H1 (cell line): ENCODE measurements around the gene KANSL1. TPM values are rescaled to one million over a fixed set of nuclear protein-coding genes. Genes with fewer than 3 reads are reported as not detected.

Experiments used
- CTCF ChIA-PET: fragments of 300-600 bp; sonication (Branson Sonifier 250); formaldehyde crosslinking; loops from one replicate; lab custom pipeline; 2021; ENCODE audit not compliant: partially characterized antibody; lab: Charles Lee
- POLR2A ChIA-PET: fragments of 300-600 bp; sonication (Branson Sonifier 250); formaldehyde crosslinking; loops from one replicate; lab custom pipeline; 2021; ENCODE audit warnings: inconsistent platforms; ENCODE audit not compliant: partially characterized antibody; lab: Charles Lee
- DNase-seq, 2 experiments: peaks; one replicate each; pipeline versions ENCODE4 v3.0.0 to v3.0.0-alpha.2; 2010 to 2022; ENCODE audit warnings: low spot score in 2 of 2, low read depth in 1 of 2, mixed read lengths in 1 of 2
- FAIRE-seq: peaks from 2 replicates; lab custom pipeline; 2011; peaks lifted over from hg19 to GRCh38; lab: Jason Lieb, UNC
- H2AFZ ChIP-seq: 2 replicates; pipeline ENCODE4 v1.8.1; 2012; ENCODE audit warnings: low read length, inconsistent platforms
- H2AK5ac ChIP-seq: 2 replicates; pipeline ENCODE4 v1.6.1; 2013; ENCODE audit warnings: low read depth, low read length
- H2BK120ac ChIP-seq: replicated peaks from 2 replicates; pipeline ENCODE3; 2013; ENCODE audit warnings: low read depth, low read length, inconsistent platforms
- H2BK12ac ChIP-seq: 2 replicates; pipeline ENCODE4 v1.6.1; 2013; ENCODE audit warnings: low read depth, low read length
- H2BK15ac ChIP-seq: 2 replicates; pipeline ENCODE4 v1.6.1; 2013; ENCODE audit warnings: low read length
- H2BK20ac ChIP-seq: 2 replicates; pipeline ENCODE4 v1.6.1; 2013; ENCODE audit warnings: low read length
- H2BK5ac ChIP-seq: 2 replicates; pipeline ENCODE4 v1.6.1; 2013; ENCODE audit warnings: low read depth, low read length
- H3K14ac ChIP-seq: 2 replicates; pipeline ENCODE4 v1.6.1; 2013; ENCODE audit warnings: inconsistent platforms; ENCODE audit not compliant: insufficient read length
- H3K18ac ChIP-seq: 2 replicates; pipeline ENCODE4 v1.6.1; 2013; ENCODE audit warnings: low read length; ENCODE audit errors: extremely low read depth
- H3K23ac ChIP-seq: 2 replicates; pipeline ENCODE4 v1.6.1; 2013; ENCODE audit warnings: inconsistent platforms; ENCODE audit not compliant: insufficient read length
- H3K23me2 ChIP-seq: 2 replicates; pipeline ENCODE4 v1.6.1; 2013; ENCODE audit warnings: low read depth, low read length
- H3K27ac ChIP-seq: 2 replicates; pipeline ENCODE4 v1.6.1; 2011; ENCODE audit warnings: low read depth, low read length, inconsistent platforms
- H3K27me3 ChIP-seq, 4 experiments: replicated peaks in 1 of 4; 1 replicate in 1 of 4; 2 replicates in 3 of 4; pipeline versions ENCODE4 v1.6.1 to v1.8.1; 2011 to 2013; ENCODE audit warnings: low read length in 3 of 4, mild to moderate bottlenecking in 3 of 4, inconsistent platforms in 2 of 4, mixed read lengths in 2 of 4, moderate library complexity in 1 of 4; ENCODE audit not compliant: control insufficient read depth in 3 of 4, insufficient read depth in 3 of 4; ENCODE audit errors: extremely low read depth in 1 of 4
- H3K36me3 ChIP-seq, 4 experiments: 2 replicates each; pipeline versions ENCODE4 v1.6.1 to v1.8.1; 2011 to 2013; ENCODE audit warnings: mild to moderate bottlenecking in 4 of 4, low read length in 3 of 4, moderate library complexity in 2 of 4, control low read depth in 1 of 4, inconsistent platforms in 1 of 4; ENCODE audit not compliant: insufficient read depth in 4 of 4, control insufficient read depth in 2 of 4
- H3K4ac ChIP-seq: replicated peaks from 2 replicates; pipeline ENCODE3; 2013; ENCODE audit warnings: low read length, low read depth, mixed read lengths, inconsistent platforms; ENCODE audit not compliant: insufficient read length
- H3K4me1 ChIP-seq, 4 experiments: replicated peaks in 1 of 4; 1 replicate in 1 of 4; 2 replicates in 3 of 4; pipeline versions ENCODE4 v1.6.1 to v1.8.1; 2011 to 2013; ENCODE audit warnings: low read length in 3 of 4, inconsistent platforms in 2 of 4, mixed read lengths in 1 of 4; ENCODE audit not compliant: insufficient read depth in 4 of 4, control insufficient read depth in 3 of 4
- H3K4me2 ChIP-seq, 2 experiments: 2 replicates each; pipeline versions ENCODE4 v1.6.1 to v1.8.1; 2011 to 2013; ENCODE audit warnings: low read depth in 2 of 2, low read length in 2 of 2, control low read depth in 1 of 2, inconsistent platforms in 1 of 2, mild to moderate bottlenecking in 1 of 2; ENCODE audit not compliant: insufficient read depth in 1 of 2
- H3K4me3 ChIP-seq, 4 experiments: fragments of 200-600, 300-600 bp in 1 of 4; sonication (generic), shearing (Covaris generic), sonication (Bioruptor Twin) in 1 of 4; 2 replicates each; pipeline versions ENCODE4 v1.5.1 to v1.8.1; 2011 to 2016; ENCODE audit warnings: low read length in 4 of 4, low read depth in 3 of 4, control low read depth in 2 of 4, inconsistent platforms in 2 of 4, mild to moderate bottlenecking in 2 of 4, mixed read lengths in 1 of 4, moderate library complexity in 1 of 4; ENCODE audit not compliant: insufficient read depth in 2 of 4; ENCODE audit errors: extremely low read depth in 1 of 4
- H3K56ac ChIP-seq: replicated peaks from 2 replicates; pipeline ENCODE3; 2013; ENCODE audit warnings: low read depth, mild to moderate bottlenecking, mixed read lengths, low read length, inconsistent platforms; ENCODE audit not compliant: insufficient read length
- H3K79me1 ChIP-seq: 2 replicates; pipeline ENCODE4 v1.6.1; 2013; ENCODE audit warnings: low read depth, low read length, control low read depth
- H3K79me2 ChIP-seq, 2 experiments: 2 replicates each; pipeline versions ENCODE4 v1.6.1 to v1.8.1; 2012 to 2013; ENCODE audit warnings: low read length in 2 of 2, mild to moderate bottlenecking in 2 of 2, inconsistent platforms in 1 of 2; ENCODE audit not compliant: insufficient read depth in 2 of 2, control insufficient read depth in 1 of 2
- H3K9ac ChIP-seq, 4 experiments: replicated peaks in 1 of 4; 1 replicate in 1 of 4; 2 replicates in 3 of 4; pipeline versions ENCODE4 v1.6.1 to v1.8.1; 2011 to 2013; ENCODE audit warnings: low read depth in 3 of 4, low read length in 3 of 4, control low read depth in 2 of 4, mild to moderate bottlenecking in 2 of 4, moderate library complexity in 2 of 4, inconsistent platforms in 1 of 4; ENCODE audit errors: extremely low read depth in 1 of 4
- H3K9me3 ChIP-seq, 2 experiments: 2 replicates each; pipeline versions ENCODE4 v1.6.1 to v1.8.1; 2012 to 2013; ENCODE audit warnings: mild to moderate bottlenecking in 2 of 2, moderate library complexity in 2 of 2, control low read depth in 1 of 2, inconsistent platforms in 1 of 2, low read depth in 1 of 2, low read length in 1 of 2, mixed read lengths in 1 of 2; ENCODE audit not compliant: insufficient read depth in 2 of 2
- H4K20me1 ChIP-seq, 2 experiments: replicated peaks in 1 of 2; 2 replicates each; pipeline versions ENCODE3 to v1.8.1; 2011 to 2013; ENCODE audit warnings: inconsistent platforms in 2 of 2, low read length in 2 of 2, mild to moderate bottlenecking in 1 of 2; ENCODE audit not compliant: insufficient read depth in 2 of 2, control insufficient read depth in 1 of 2
- H4K5ac ChIP-seq: 2 replicates; pipeline ENCODE4 v1.6.1; 2013; ENCODE audit warnings: low read length, low read depth, mixed read lengths, inconsistent platforms; ENCODE audit not compliant: insufficient read length
- H4K8ac ChIP-seq: 2 replicates; pipeline ENCODE4 v1.8.0; 2013; ENCODE audit warnings: mild to moderate bottlenecking, moderate library complexity, low read length, inconsistent platforms; ENCODE audit not compliant: insufficient read depth; ENCODE audit errors: extremely low read depth
- H4K91ac ChIP-seq: replicated peaks from 2 replicates; pipeline ENCODE3; 2013; ENCODE audit warnings: low read length, mixed read lengths, inconsistent platforms; ENCODE audit not compliant: insufficient read length
- BRCA1 ChIP-seq: IDR thresholded peaks from 2 replicates; pipeline ENCODE4 v1.6.1; 2012; ENCODE audit warnings: low read depth, low read length, improper control_type of control experiment
- CBX5 ChIP-seq: fragments of 300-800, 300-1000 bp; sonication (generic); IDR thresholded peaks from 2 replicates; pipeline ENCODE4 v1.7.1; 2016; ENCODE audit warnings: antibody characterized with exemption, low read length, low read depth
- CREB1 ChIP-seq: IDR thresholded peaks from 2 replicates; pipeline ENCODE4 v1.6.1; 2012; ENCODE audit warnings: inconsistent platforms
- FOSL1 ChIP-seq: IDR thresholded peaks from 2 replicates; pipeline ENCODE4 v1.6.1; 2011; ENCODE audit warnings: mild to moderate bottlenecking, low read depth, low read length, moderate library complexity; ENCODE audit not compliant: insufficient read depth
- HDAC6 ChIP-seq: IDR thresholded peaks from one replicate; pipeline ENCODE4 v1.7.1; 2012; ENCODE audit warnings: low read depth, mild to moderate bottlenecking, inconsistent platforms, low read length, moderate library complexity
- JUND ChIP-seq: IDR thresholded peaks from 2 replicates; pipeline ENCODE4 v1.6.1; 2011; ENCODE audit warnings: mild to moderate bottlenecking, improper control_type of control experiment, low read length
- PHF8 ChIP-seq: fragments of 200-600 bp; sonication (generic); conservative IDR thresholded peaks from 2 replicates; pipeline ENCODE4 v1.7.1; 2012; ENCODE audit warnings: low read depth, mild to moderate bottlenecking, inconsistent platforms, low read length, moderate library complexity
- POLR2AphosphoS5 ChIP-seq: IDR thresholded peaks from 2 replicates; pipeline ENCODE4 v1.6.1; 2011; ENCODE audit warnings: low read depth, low read length
- RFX5 ChIP-seq: IDR thresholded peaks from 2 replicates; pipeline ENCODE4 v1.6.1; 2011; ENCODE audit warnings: low read depth, low read length, improper control_type of control experiment, borderline replicate concordance
- TAF7 ChIP-seq: optimal IDR thresholded peaks from 2 replicates; pipeline ENCODE3; 2011; ENCODE audit warnings: low read depth, mild to moderate bottlenecking, inconsistent platforms, low read length, moderate library complexity, borderline replicate concordance
- TBP ChIP-seq: IDR thresholded peaks from 2 replicates; pipeline ENCODE4 v1.6.1; 2011; ENCODE audit warnings: low read depth, low read length, improper control_type of control experiment
- WGBS, 2 experiments: shearing (Covaris generic) in 1 of 2; methylation state at CpG; one replicate each; pipeline versions ENCODE4 v1.1.6 to v1.1.7; 2013 to 2015; ENCODE audit warnings: low lambda C conversion rate in 2 of 2, mixed read lengths in 2 of 2, inconsistent platforms in 1 of 2, low coverage in 1 of 2, missing lambda C conversion rate in 1 of 2; ENCODE audit not compliant: insufficient replicate concordance in 2 of 2, insufficient coverage in 1 of 2, insufficient read length in 1 of 2; ENCODE audit errors: extremely low coverage in 1 of 2, missing lambda C conversion rate in 1 of 2; 5-methylcytosine and 5-hydroxymethylcytosine counted together
- polyA plus RNA-seq, 7 experiments: library from polyadenylated mRNA; depleted of rRNA in 3 of 7; stranded (reverse) in 5 of 7; unstranded in 2 of 7; fragments of >200 nt in 5 of 7; fragments of 200-250 nt in 2 of 7; gene quantifications; 1 replicate in 5 of 7; 2 replicates in 1 of 7; 4 replicates in 1 of 7; pipeline versions ENCODE4 v1.2.1 to v1.2.3, GENCODE V29; 2011 to 2013; ENCODE audit warnings: missing spikeins in 2 of 7, mixed read lengths in 2 of 7
- total RNA-seq: library from RNA; stranded (reverse); fragmentation: NEBNext Ultra II Directional; extraction: Animal tissue kit (Norgen Biotek cat#: 25700); gene quantifications from 2 replicates; pipeline ENCODE4 v1.2.1, GENCODE V29; 2021
- TF ChIP-seq, protein P1 (sequence below): IDR thresholded peaks from 2 replicates; pipeline ENCODE4 v1.6.1; 2011; ENCODE audit warnings: low read length, improper control_type of control experiment

The KANSL1 gene
- total and polyA plus RNA-seq, 2 of the 8 experiments (the other 6 are each of a cell fraction or from before 2014, with no cell fraction given): 34.0 to 128 TPM

DNA sequence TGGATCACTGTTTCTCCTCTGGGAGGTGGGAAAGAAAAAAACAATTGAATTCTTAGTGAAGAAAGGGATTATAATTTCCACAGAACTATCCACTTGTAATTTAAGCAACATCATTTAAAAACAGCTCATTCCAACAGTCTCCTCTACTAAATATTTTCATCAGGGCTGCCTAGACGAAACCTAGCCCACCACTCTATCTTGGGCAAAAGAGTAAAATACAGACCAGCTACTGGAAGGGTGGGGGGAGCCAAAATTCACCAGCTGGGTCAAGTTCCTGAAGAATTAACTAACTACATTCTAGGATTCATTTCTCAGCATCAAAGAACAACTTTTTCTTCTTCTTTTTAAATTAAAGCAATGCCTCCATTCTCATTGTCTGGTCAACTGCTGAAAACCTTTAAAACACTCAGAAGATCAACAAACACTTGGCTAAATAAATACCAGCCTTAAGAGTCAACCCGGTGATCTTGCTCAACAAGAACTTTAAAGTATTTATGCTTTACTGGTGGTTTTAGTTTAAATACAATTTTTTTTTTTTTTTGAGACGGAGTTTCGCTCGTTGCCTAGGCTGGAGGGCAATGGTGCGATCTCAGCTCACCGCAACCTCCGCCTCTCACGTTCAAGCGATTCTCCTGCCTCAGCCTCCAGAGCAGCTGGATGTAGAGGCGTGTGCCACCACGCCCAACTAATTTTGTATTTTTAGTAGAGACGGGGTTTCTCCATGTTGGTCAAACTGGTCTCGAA is 25.2 kb downstream of the KANSL1 start:
- CTCF ChIA-PET: interaction anchor here (1.2 to 2.1 kb wide), 3 partner anchors 16 to 23 kb away, joined by 4 to 8 read pairs (median 7); no protein-coding TSS in a partner anchor
- no peak overlapping the region for H3K14ac ChIP-seq
- H2BK15ac ChIP-seq: no peak overlapping the region
- H4K20me1 ChIP-seq: peaks cover 46 to 86% of the 10 kb centered on the region in 2 experiments
- 92% methylated on average over 14 of the region's 14 CpGs; no CpG with 5 or more reads in 1 of the 2 experiments for WGBS, 2 experiments
- H3K23me2 ChIP-seq: no peaks in the 10 kb centered on the region
- DNase-seq: no peak
- no peak overlapping the region; the same call in 1 of the 2 replicates for H4K8ac ChIP-seq
- H2BK120ac ChIP-seq: no peak overlapping the region
- H3K36me3 ChIP-seq: peaks cover 15 to 38% (median 22%) of the 10 kb centered on the region in 4 experiments
- no peaks in the 10 kb centered on the region for H3K27me3 ChIP-seq
- H3K56ac ChIP-seq: no peak overlapping the region
- no peak overlapping the region for H2BK12ac ChIP-seq
- POLR2A ChIA-PET: interaction anchor here (0.7 to 18.1 kb wide), 5 partner anchors 8 to 90 kb away, joined by 3 to 208 read pairs (median 3); no protein-coding TSS in a partner anchor
- no peak overlapping the region for H3K4me3 ChIP-seq
- H3K4ac ChIP-seq: no peak overlapping the region
- peaks cover 0 to 5% (median 0%) of the 10 kb centered on the region in 4 experiments; a peak in 1 of 7 replicates for H3K4me1 ChIP-seq
- H3K23ac ChIP-seq: no peak overlapping the region
- peaks cover 87 to 100% of the 10 kb centered on the region in 2 experiments for H3K79me2 ChIP-seq
- H3K27ac ChIP-seq: no peak overlapping the region
- H4K5ac ChIP-seq: no peak overlapping the region
- no peak overlapping the region for H2AFZ ChIP-seq
- H2BK5ac ChIP-seq: no peak overlapping the region
- FAIRE-seq: no peak
- no peaks in the 10 kb centered on the region for H3K9me3 ChIP-seq
- no peak overlapping the region for H2BK20ac ChIP-seq
- peaks cover 19% of the 10 kb centered on the region for H3K79me1 ChIP-seq
- H3K9ac ChIP-seq: no peak overlapping the region
- no peak overlapping the region for H3K18ac ChIP-seq
- no peak overlapping the region for H2AK5ac ChIP-seq
- H4K91ac ChIP-seq: no peak overlapping the region
- no peak overlapping the region for H3K4me2 ChIP-seq
- no peak for TF ChIP-seq FOSL1
- TF ChIP-seq BRCA1: no peak
- no peak for TF ChIP-seq HDAC6
- no peak for TF ChIP-seq TBP
- no peak for TF ChIP-seq POLR2AphosphoS5
- no peak for TF ChIP-seq JUND
- no peak for TF ChIP-seq CBX5
- no peak for TF ChIP-seq PHF8
- no peak for TF ChIP-seq RFX5
- TF ChIP-seq TAF7: no peak
- no peak for TF ChIP-seq CREB1
- TF ChIP-seq, protein P1, sequence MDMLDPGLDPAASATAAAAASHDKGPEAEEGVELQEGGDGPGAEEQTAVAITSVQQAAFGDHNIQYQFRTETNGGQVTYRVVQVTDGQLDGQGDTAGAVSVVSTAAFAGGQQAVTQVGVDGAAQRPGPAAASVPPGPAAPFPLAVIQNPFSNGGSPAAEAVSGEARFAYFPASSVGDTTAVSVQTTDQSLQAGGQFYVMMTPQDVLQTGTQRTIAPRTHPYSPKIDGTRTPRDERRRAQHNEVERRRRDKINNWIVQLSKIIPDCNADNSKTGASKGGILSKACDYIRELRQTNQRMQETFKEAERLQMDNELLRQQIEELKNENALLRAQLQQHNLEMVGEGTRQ: no peak
